Neural progenitor cell (in vitro differentiated cells): ENCODE measurements around the gene LIMK2.

ENCODE experiments used
- CTCF ChIP-seq: fragments of 200-600 bp; sonication (generic); IDR thresholded peaks from 2 replicates; pipeline ENCODE4 v1.5.1; 2017; ENCODE audit warnings: antibody characterized with exemption, mild to moderate bottlenecking
- EZH2 ChIP-seq: fragments of 200-600 bp; sonication (generic); IDR thresholded peaks from 2 replicates; pipeline ENCODE4 v1.6.1; 2017; ENCODE audit warnings: antibody characterized with exemption, mild to moderate bottlenecking, moderate library complexity
- EZH2phosphoT487 ChIP-seq: fragments of 200-600 bp; sonication (generic); IDR thresholded peaks from 2 replicates; pipeline ENCODE4 v1.6.1; 2017; ENCODE audit warnings: antibody characterized with exemption

DNA sequence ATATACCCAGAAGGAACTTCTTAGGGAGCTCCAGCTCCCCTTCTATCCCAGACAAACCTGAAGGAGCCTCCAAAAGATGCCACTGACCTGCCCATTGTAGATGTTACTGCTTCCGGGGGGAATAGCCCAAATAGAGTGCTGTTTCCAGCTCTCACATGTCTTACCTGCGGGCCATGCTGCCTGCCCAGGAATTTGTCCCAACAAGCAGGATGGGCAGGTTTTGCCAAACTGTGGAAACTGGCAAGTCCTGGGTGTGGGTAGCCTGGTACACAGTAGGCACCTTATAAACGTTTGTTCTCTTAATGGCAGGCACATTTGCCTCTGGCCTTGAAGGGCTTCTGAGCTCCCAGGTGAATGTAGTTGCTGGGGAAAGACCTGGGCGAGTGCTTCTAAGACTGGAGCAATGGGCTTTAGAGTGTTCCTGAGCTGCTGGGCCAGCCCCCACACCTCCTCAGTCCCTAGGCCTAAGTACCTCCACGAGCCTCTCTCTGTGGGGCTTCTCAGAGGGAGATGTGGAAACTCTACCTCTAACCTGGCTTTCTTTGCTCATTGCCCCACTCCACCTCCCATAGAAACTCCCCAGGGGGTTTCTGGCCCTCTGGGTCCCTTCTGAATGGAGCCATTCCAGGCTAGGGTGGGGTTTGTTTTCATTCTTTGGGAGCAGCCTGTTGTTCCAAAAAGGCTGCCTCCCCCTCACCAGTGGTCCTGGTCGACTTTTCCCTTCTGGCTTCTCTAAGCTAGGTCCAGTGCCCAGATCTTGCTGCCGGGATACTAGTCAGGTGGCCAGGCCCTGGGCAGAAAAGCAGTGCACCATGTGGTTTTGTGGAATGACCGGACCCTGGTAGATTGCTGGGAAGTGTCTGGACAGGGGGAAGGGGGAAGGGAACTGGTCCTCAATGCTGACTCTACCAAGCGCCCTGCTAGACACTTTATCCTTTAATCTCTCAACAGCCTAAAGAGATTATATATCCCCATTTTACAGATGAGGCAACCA is 37.2 kb downstream of the LIMK2 start:
- TF ChIP-seq CTCF (no peak), EZH2 (no peak), EZH2phosphoT487 (no peak)
